Frontal cortex (tissue), 4 donors: Measurements from ENCODE around the gene CPT1A. TPM values are rescaled to one million over a fixed set of nuclear protein-coding genes. Genes with fewer than 3 reads are reported as not detected.
"Not testable (repeated sequence)": the region's sequence is repeated elsewhere in the genome, so short reads cannot be mapped to it uniquely, and the experiment has no call there.

Experiments
- DNase-seq, 2 donors: peaks; one replicate each; pipeline ENCODE4 v3.0.0; 2012; ENCODE audit warnings: low spot score in 2 of 2
- FAIRE-seq: peaks from 2 replicates; lab custom pipeline; 2012; peaks lifted over from hg19 to GRCh38; lab: Jason Lieb, UNC
- total RNA-seq: library from RNA; depleted of rRNA; stranded (reverse); fragments of >200 nt; gene quantifications from one replicate; pipeline ENCODE4 v1.2.3, GENCODE V29; 2014
- donor health status: control.
- donor health status: control.
- donor health status: control.

Gene CPT1A
- total RNA-seq, result 4.5 TPM

DNA sequence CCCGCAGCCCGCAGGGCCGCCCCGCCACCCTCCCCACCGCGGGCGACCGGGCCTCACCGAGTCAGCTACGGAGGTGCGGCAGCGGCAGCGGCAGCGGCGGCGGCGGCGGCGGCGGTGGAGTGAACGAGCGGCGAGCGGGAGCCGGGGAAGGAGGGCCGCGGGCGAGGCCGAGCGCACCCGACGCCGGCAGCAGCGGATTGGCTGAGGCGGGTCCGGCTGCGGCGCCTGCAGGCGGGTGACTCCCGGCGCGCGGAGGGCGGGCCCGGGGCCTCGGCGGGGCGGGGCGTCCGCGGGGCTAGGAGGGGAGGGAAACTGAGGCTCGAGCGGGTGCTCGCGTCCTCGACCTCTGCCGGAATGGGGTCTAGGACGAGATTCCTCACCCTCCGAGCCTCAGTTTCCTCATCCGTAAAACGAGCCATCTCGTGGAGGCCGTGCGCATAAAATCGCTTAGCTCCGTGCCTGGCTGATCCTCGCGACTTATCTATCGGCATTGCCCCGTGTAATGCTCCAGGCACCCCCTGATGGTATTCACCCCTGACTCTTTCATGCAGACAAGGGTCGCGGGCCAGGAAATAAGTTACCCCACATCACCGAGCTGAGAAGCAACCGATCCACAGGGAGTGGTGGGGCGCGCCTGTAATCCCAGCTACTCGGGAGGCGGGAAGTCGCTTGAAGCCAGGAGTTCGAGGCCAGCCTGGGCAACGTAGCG, at the start of gene CPT1A:
Gene CPT1A (minus strand): TSS at position 199 of the 709 bp plus-strand sequence. CDS start 26,442 bp downstream, outside the sequence.
- DNase-seq (peak; percentile 78 to 83), FAIRE-seq (no peak)

DNA sequence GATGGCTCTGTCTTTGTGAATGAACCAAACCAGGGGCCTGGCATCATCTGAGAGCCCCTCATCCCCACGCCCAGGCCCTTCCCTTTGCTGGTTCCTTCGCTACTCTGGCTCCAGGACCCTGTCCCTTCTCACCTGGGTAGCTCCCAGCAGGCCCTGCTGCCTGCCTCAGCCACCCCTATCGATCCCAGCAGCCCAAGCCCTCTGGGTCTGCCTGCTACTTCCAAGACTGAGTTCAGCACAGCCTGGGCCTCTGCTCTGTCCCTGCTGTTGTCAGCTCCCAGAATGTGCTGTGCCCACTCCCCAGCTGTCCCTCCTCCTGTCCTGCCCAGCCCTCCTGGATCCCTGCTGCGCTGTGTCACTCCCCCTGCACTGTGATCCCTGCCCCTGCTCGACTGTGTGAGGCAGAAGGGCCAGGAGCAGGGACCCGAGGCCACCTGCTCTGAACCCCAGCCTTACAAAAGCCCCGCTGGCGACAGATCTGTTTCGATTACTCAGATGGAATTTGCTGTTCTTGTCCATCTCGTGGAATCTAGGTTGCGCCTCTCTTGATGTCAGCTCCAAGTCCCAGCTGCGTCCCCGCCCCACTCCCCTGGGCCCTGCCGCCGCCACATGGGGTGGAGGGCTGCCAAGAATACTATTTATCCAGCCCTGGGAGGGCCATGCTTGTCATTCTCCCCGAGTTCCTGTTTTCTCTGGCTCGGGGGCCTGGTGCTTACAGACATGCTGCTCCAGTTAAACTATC, 48.9 kb upstream of the CPT1A start:
- peak; percentile 66 to 84 for DNase-seq
- no peak for FAIRE-seq

DNA sequence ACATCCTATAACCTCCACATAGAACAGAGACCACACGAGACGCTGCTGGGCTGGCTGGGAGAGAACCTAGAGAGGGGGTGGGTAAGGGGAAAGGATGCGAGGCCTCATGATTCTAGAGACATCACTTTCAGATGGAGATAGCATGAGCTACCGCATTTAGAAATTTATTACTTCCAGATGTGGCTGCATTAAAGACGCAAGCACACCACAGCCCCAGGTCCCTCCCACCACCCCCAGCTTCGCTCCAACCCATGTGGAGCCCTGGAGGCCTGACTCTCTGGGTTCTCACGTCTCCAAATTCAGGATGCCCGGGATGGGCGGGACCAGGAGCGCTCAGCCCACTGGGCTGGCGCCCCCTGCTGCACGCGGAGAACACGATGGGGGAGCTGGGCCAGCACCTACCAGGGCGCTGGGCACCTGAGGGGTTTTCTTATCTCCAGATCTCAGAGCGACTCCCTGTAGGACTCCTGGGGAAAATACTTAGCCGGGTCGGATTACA, 48.3 kb upstream of the CPT1A start:
- DNase-seq, result no peak
- FAIRE-seq, result no peak

DNA sequence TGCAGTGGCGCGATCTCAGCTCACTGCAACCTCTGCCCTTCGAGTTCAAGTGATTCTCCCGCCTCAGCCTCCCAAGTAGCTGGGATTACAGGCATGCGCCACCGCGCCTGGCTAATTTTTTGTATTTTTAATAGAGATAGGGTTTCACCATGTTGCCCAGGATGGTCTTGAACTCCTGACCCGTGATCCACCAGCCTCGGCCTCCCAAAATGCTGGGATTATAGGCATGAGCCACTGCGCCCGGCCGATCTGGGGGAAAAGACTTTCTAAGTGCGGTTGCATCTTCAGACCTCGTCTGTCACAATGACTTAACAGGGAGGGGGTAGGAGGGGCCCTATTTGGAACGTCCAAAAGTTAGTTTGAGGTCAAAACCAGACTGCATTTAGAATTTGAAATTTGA, 43.1 kb upstream of the CPT1A start:
- DNase-seq, FAIRE-seq: not testable (repeated sequence)

DNA sequence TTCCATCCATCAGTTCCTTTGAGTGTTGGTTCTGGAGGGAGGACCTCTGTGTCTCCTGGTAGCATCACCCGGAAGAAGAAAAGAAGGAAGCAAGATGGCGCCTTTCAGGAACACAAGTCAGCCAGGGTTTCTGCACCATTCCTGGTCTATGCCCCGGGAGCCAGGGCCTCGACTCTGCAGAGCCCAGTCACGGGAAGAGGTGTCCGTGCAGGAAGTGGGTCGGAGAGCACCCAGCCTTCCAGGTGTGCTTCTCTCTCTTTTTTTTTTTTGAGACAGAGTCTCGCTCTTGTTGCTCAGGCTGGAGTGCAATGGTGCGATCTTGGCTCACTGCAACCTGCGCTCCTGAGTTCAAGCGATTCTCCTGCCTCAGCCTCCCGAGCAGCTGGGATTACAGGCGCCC, 40.7 kb upstream of the CPT1A start:
- DNase-seq (no peak), FAIRE-seq (no peak)

DNA sequence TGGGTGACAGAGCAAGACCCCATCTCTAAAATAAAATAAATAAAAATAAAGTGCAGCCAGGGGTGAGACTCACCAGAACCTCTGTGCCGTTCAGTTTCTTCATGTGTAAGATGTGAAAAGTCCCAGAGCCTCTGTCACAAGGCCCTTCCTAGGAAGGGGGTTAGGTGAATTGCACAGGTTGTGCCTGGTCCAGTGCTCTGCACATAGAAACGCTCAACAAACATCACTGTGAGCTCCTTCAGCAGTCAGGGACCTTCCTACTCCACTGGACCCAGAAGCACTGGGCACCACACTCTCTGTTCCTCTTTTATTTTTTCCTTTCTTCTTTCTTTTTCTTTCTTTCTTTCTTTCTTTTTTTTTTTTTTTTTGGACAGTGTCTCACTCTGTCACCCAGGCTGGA, 39.6 kb upstream of the CPT1A start:
- FAIRE-seq (no peak), DNase-seq (no peak)

DNA sequence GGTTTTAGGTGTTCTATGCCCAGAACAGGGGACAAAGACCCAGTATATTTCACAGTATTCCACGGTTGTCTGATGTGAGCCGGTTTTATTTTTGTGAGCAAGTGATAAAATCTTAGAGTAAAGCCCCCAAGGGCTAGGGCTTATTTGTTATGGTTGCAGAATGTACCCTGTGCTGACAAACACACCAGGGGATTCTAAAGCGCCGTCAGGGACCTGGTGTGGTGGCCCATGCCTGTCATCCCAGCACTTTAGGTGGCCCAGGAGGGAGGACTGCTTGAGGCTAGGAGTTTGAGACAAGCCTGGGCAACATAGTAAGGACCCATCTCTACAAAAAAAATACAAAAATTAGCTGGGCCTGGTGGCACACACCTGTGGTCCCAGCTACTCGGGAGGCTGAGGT, 39.1 kb upstream of the CPT1A start:
- DNase-seq, result no peak
- FAIRE-seq, result no peak

DNA sequence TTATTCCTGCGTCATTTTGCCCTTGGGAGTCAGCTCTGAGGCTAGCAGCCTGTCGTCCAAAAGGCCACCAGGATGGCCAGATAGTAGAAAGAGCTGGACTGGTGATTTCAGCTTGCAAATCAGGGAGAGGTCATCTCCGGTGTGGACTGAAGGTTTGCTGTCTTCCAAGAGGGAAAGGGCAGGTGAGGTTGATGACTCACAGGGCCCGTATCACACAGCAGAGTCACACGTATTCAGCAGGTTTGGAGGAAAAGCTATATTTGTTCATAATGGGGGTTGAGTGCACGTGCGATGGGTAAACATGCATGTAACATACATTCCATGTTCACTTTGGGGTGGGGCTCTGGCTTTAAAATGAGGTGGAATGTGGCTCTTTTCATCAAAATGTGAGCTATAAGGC, 36.3 kb upstream of the CPT1A start:
- DNase-seq (no peak), FAIRE-seq (no peak)

DNA sequence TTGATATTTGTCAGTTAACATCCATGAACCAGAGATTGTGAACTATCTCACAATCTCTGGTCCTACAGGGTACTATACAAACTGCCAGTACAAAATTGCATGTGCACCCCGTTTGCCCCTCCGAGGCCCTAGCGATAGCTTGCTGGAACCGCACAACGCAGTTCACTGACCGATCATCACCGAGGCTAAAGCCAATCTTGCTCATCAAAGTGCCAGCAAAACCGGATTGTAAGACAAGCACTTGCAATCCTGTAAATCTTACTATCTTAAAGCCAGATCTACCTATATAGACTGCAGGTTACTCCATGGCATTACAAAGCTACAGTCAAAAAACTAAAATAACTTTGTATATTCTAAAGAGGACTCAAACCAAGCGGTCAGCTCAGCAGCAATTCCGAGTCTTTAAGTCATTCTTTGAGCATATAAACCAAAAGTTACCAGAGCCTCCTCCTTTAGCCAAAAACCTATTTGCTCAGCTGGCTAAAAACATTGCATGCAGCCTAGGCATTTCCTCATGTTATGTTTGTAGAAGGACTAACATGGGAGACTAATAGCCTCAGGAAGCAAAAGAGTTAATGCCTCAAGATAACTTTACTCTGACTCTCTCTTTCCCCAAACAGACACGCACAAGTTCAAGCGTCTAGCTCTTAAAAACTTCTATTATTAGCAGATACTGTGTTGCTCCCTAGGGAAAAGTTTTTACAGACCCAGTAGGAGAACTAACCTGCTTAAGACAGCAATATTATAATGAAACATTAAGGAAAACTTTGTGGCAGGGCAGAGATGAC, 30.7 kb upstream of the CPT1A start:
- DNase-seq (no peak), FAIRE-seq (no peak)

DNA sequence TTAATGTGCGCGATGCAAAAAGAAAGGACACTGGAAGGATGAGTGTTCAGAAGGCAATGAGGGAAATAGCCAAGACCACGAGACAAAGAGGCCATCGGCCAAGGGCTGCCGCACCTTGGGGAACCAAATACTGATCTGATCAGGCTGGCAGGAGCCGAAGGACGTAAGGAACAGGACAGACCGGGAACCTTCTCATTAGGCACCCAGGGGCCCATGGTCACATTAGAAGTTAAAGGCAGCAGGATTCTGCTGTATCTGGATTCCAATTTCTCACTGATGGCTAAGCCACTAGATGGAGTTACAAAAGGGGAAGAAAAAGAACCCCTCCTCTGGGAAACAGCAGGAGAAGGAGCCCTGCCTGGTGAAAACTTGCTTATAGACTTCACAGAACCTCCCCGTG, 28.8 kb upstream of the CPT1A start:
- DNase-seq, result no peak

DNA sequence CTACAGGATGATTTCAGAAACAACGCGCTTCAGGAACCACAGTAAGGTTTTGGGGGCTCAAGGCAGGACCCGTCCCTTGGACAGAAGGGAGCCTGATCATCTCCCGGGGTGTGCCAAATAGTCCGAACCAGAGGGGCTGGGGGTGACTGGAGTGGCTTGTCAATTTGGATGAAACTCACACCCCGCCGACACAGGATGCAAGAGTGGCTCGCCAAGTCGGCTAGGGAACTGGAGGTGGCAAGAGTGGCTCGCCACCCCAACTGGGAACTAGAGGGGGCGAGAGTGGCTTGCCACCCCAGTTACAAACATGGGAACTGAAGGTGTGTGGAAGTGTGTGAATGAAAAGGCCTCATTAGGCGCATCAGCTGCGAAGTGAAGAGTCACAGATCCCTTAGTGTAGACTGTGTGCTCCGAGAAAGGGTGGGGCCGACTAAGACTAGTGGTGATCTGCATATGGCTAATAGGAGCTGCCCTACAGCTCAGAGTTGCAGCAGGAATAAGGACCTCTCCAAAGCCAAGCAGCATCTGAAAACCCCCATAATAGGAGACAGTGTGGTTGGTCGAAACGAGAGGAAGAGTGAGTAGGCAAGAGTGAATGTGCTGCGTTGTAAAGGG, 26.6 kb upstream of the CPT1A start:
- FAIRE-seq (no peak), DNase-seq (no peak)

More for the DNA sequence above, 28.8 kb upstream of the CPT1A start:
- no peak for FAIRE-seq

DNA sequence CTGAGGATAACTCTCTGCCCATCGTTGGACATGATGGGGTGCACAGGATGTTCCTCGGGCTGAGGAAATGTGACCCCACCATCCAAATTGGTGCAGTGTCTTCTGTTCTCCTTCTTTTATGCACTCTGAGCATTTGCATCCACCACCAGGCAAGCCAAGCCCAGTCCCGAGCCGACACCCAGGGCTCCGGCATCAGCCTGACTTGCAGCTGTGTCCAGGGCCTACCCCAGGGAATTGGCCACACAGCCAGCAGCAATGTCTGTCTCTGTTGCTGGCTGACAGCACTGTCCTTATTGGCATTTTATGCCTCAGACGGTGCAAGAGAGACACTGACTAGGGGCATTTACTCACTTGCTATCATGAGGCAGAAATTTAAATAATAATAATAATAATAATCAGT, 25.4 kb upstream of the CPT1A start:
- FAIRE-seq (no peak), DNase-seq (no peak)

DNA sequence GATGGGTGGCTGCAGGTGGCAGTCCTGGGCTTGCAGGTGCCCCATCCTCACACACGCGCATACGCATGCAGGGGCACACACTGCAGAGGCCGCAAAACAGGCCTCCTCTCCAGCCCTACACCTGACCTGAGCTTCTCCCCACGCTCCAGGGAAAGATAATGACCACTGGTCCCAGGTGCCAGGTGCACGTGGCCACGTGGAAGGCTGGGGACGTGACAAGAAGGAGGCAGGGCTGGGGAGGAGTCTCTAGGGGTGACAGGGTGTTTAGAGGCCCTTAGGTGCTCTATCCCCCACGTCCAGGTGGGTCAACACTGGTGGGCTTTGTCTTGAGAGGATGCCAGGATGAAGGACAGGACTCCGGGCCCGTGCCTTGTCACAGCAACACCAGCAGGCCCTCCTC, 23.5 kb upstream of the CPT1A start:
- FAIRE-seq (no peak), DNase-seq (no peak)

DNA sequence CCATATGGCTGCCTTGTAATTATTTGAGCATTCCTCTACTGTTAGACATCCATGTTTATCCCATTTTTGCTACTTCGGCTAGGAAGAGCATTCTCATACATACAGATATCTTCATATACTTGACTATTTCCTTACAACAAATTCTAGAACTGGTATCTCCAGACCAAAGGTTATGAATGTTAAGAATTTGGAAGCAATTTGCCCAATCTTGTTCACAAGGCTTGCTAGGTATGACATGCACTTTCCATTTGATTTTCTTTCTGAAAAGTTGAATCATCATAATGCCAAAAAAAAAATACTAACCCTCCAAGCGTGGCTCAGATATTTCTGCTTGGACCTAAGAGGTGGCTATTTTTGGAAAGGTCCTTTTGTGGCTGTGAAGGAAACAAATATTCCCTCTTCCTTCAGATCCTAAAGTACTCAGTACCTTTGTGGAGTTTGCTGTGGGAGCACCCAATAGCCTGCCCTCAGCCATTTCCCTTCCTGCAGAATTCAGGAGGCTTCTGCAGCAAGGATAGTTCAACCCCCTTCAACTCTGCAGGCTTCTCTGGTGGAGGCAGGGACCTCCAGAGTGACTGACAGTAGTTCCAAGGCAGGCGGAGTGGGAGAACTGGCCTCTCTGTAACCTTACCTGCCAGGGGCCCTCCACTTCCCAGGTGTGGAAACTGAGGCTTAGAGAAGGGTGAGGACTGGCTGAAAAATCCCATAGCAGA, 22.0 kb upstream of the CPT1A start:
- DNase-seq (no peak), FAIRE-seq (no peak)

DNA sequence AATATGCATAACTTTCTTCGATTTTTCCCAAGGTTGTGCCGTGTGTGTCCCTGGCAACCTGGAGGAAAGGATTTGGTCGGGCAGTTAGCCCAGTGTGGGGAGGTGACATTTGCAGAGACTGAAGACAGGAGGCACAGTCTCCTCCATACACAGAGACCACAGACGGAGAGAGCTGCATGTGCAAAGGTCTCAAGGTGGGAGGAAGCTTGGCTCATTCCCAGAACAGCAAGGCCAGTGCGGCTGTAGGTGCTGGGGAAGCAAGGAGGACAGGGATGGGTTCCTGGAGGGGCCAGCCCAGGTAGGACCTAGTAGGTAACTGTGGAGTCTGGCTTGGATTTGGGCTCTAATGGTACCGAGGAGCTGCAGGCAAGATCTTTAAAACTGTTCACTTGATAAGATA, 20.7 kb upstream of the CPT1A start:
- FAIRE-seq, result no peak
- no peak for DNase-seq

DNA sequence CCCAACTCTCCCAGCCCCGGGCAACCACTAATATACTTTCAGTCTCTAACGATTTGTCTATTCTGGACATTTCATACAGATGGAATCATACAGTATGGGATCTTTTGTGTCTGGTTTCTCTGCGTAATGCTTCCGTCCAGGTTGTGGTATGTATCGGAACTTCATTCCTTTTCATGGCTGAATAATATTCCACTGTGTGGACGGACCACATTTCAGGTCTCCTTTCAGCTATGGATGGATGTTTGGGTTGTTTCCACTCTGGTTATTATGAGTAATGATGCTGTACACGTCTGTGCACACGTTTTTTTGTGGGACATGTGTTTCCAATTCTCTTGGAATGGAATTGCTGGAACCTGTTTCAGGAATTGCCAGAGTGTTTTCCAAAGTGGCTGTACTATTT, 17.4 kb upstream of the CPT1A start:
- no peak for DNase-seq
- FAIRE-seq, result no peak

DNA sequence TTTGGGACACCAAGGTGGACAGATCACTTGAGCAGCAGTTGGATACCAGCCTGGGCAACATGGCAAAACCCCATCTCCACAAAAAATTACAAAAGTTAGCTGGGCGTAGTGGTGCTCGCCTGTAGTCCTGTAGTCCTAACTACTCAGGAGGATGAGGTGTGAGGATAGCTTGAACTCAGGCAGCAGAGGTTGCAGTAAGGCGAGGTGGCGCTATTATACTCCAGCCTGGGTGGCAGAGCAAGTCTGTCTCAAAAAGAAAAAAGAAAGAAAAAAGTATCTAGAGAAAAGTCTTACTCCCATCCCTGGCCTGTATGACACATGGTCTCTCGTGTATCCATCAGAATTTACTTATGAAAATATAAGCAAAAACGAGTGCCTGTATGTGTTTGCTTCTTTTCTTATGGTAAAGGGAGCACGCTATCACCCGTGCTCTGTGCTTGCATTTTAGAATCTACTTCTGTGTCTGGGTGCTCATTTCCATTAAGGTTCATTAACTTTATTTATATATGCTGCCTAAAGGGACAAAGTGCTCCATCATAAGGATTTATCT, 15.4 kb upstream of the CPT1A start:
- DNase-seq (no peak), FAIRE-seq (no peak)

DNA sequence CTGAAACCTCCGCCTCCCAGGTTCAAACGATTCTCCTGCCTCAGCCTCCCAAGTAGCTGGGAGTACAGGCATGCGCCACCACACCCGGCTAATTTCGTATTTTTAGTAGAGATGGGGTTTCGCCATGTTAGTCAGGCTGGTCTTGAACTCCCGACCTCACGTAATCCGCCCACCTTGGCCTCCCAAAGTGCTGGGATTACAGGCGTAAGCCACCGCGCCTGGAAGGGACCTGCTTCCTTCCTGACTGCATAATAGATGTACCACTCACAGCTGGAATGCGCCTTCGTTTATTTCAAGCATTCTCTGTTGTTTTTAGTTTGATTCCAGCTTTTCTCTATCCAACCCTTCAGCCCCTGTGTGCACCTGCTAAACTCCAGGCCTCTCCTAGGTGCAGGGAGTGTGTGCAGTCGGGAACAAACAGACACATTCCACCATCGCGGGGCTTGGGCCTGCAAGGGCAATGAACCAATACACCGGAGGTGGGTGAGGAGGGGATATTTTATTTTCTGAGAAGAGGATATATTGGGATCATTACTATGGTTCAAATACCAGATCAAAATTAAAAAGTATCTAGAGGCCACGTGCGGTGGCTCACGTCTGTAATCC, 14.8 kb upstream of the CPT1A start:
- FAIRE-seq, DNase-seq: not testable (repeated sequence)
